GM08714 (cell line): ENCODE measurements around the gene UNC13A.
"Not testable (repeated sequence)": the region's sequence is repeated elsewhere in the genome, so short reads cannot be mapped to it uniquely, and the experiment has no call there.

Source experiments
- H3K4me3 ChIP-seq: fragments of 200-500 bp; sonication (Bioruptor generic); 2 replicates; pipeline ENCODE4 v1.5.1; 2014; ENCODE audit warnings: mild to moderate bottlenecking, low read length, inconsistent platforms
- ZNF274 ChIP-seq: IDR thresholded peaks from 2 replicates; pipeline ENCODE4 v1.6.1; 2012; ENCODE audit warnings: mild to moderate bottlenecking, low read depth, low read length

Gene UNC13A

DNA sequence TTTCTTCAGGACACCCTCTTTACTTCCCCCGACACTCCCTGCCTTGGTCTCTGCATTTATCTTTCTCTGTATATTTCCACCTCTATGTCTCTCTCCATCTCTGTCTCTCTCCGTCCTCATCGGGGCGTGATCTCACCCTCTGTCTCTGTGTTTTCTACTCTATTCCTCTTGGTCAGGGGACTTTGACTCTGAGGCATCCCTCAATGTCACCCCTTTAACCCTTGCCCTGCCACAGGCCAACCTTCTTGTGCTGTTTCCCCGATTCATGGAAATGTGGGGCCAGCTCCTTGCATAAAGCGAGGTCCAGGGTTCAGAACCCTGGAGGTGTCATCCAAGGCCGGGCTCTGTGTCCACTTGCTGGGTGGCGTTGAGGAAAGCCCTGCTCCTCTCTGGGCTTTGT lies 85.9 kb downstream of the UNC13A start:
- no peak overlapping the region for H3K4me3 ChIP-seq

GRCh38 chr19:17601683-17602082 lies 86.5 kb downstream of the UNC13A start:
- no peak overlapping the region for H3K4me3 ChIP-seq

More for the DNA sequence above, 85.9 kb downstream of the UNC13A start:
- no peak for TF ChIP-seq ZNF274

DNA sequence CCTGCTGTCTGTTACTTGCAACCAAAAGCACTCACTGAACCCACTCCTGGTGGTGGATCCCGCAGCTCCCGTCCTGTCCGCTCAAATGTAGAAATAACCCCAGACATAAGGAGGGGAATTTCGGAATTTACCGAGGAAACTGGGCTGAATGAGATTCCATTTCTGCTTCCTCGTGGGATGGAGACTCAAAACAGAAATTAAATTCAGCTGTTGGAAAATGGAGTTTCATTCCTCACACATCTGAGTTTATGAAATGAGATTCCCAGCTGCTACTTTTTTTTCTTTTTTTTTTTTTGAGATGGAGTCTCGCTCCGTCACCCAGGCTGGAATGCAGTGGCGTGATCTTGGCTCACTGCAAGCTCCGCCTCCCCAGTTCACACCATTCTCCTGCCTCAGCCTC lies 88.4 kb downstream of the UNC13A start:
- TF ChIP-seq ZNF274, result no peak
- H3K4me3 ChIP-seq, result no peak overlapping the region

More at GRCh38 chr19:17601683-17602082, 86.5 kb downstream of the UNC13A start:
- TF ChIP-seq ZNF274, result no peak

- no peak for TF ChIP-seq ZNF274
Measured at GRCh38 chr19:17598953-17599352, 89.2 kb downstream of the UNC13A start.

DNA sequence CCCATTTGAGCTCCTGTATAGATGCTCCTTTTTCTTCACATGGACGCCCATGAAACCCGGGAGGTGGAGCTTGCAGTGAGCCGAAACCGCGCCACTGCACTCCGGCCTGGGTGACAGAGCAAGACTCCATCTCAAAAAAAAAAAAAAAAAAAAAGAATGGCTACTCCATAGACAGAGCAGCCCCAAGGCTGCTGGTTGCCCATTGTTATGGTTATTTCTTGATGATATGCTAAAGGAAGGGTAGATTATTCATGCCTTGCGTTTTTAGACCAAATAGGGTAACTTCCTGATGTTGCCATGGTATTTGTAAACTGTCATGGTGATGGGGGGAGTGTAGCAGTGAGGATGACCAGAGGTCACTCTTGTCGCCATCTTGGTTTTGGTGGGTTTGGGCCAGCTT lies 90.1 kb downstream of the UNC13A start:
- not testable (repeated sequence) for H3K4me3 ChIP-seq

More at GRCh38 chr19:17598953-17599352, 89.2 kb downstream of the UNC13A start:
- no peak overlapping the region for H3K4me3 ChIP-seq

- not testable (repeated sequence) for H3K4me3 ChIP-seq
Measured at GRCh38 chr19:17594296-17594695, 93.9 kb downstream of the UNC13A start.

DNA sequence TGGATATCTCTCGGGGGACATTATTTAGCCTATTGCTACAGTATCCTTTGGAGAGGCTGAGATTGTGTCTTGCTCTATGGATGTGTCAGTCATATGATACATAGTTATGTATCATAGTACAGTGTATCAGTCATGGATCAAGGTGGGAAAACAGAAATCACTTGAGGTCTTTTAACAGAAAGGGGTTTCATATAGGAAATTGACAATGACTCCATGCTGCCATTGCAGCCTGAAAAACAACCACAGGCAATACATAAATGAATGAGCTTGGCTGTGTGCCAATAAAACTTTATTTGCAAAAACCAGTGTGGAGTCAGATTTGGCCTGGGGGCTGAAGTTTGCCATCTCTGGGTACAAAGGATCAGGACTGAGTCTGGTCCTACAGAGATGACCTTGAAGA lies 97.3 kb downstream of the UNC13A start:
- H3K4me3 ChIP-seq, result no peak overlapping the region
- no peak for TF ChIP-seq ZNF274

- not testable (repeated sequence) for H3K4me3 ChIP-seq
Measured at GRCh38 chr19:17585395-17585794, 102.8 kb downstream of the UNC13A start.

- no peak for TF ChIP-seq ZNF274
- no peak overlapping the region for H3K4me3 ChIP-seq
Measured at GRCh38 chr19:17584132-17584531, 104.0 kb downstream of the UNC13A start.

GRCh38 chr19:17582613-17583012 lies 105.5 kb downstream of the UNC13A start:
- H3K4me3 ChIP-seq, result no peak overlapping the region
- no peak for TF ChIP-seq ZNF274

GRCh38 chr19:17581211-17581874 lies 106.8 kb downstream of the UNC13A start:
- H3K4me3 ChIP-seq, result no peak overlapping the region
- no peak for TF ChIP-seq ZNF274

DNA sequence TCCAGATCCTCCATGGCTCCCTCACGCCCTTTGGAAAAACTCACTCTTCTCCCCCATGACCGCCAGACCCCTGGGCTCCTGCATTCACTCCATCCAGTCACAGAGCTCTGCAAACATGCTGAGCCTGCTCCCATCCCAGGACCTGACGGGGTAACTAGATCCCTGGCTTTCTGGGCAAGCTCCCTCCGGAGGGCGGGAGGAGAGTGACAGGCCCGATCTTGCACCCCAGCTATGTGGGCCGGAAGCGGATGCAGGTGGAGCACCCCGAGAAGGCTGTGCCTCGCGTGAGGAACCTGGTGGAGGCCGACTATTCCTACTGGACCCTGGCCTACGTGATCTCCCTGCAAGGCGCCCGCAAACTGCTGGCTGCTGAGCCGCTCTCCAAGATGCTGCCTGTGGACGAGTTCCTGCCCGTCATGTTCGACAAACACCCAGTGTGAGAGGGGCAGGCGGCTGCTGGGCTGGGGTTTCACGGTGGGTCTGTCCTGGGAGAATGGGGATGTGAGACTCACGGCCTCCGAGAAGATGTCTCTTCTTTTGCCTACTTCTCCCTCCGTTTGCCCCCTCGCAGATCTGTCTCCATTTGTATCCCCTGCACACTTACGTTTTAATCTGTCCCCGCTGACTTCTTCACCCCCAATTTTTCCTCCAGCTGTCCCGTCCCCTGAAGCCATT lies 107.5 kb downstream of the UNC13A start:
- H3K4me3 ChIP-seq, result no peak overlapping the region
- TF ChIP-seq ZNF274, result no peak

GRCh38 chr19:17579661-17580244 lies 108.4 kb downstream of the UNC13A start:
- no peak overlapping the region for H3K4me3 ChIP-seq
- TF ChIP-seq ZNF274, result no peak

- no peak overlapping the region for H3K4me3 ChIP-seq
- TF ChIP-seq ZNF274, result no peak
Measured at GRCh38 chr19:17577457-17578097, 110.6 kb downstream of the UNC13A start.
